Measurements from ENCODE around the gene MORN5.

GRCh38 chr9:122205176-122205575 lies 45.5 kb downstream of the MORN5 start:
- no peak for TF ChIP-seq CTCF (tag by site-specific recombination; IDR thresholded peaks at IDR 0.05)
- no peak for TF ChIP-seq ZFP37 (tag by site-specific recombination; IDR thresholded peaks at IDR 0.05)
- TF ChIP-seq ZNF155 (tag by site-specific recombination; IDR thresholded peaks at IDR 0.05), result no peak
- no peak for TF ChIP-seq GLI4 (tag by site-specific recombination; IDR thresholded peaks at IDR 0.05)
- no peak for TF ChIP-seq GFI1B (tag by site-specific recombination; IDR thresholded peaks at IDR 0.05)
- no peak for TF ChIP-seq ZNF561 (tag by site-specific recombination; IDR thresholded peaks at IDR 0.05; ENCODE audit: borderline replicate concordance)
- no peak for TF ChIP-seq ZNF26 (tag by site-specific recombination; IDR thresholded peaks at IDR 0.05)
- TF ChIP-seq ZNF324 (tag by site-specific recombination; IDR thresholded peaks at IDR 0.05), result no peak
- TF ChIP-seq KLF16 (tag by site-specific recombination; IDR thresholded peaks at IDR 0.05), result no peak

Data from HEK293 (cell line).